GM12878 (cell line): ENCODE data around the gene CTNNA1. TPM values are rescaled to one million over a fixed set of nuclear protein-coding genes. Genes with fewer than 3 reads are reported as not detected.

Experiments used
- ATAC-seq: fragments of 200-7000 bp; cut with Tn5 transposase; 3 replicates; pipeline ENCODE4 v1.9.1; 2020; ENCODE audit warnings: mild to moderate bottlenecking, moderate library complexity
- BruUV-seq: library from RNA; stranded (reverse); fragments of 400-500 nt; replicated peaks from 2 replicates; lab custom pipeline; 2021; lab: Mats Ljungman, UMichigan
- CTCF ChIA-PET: fragments of 300-600 bp; sonication (Branson Sonifier 250); formaldehyde crosslinking; extraction: SDS; loops from one replicate; lab custom pipeline; 2021; ENCODE audit warnings: inconsistent platforms; lab: Yijun Ruan, JAX
- POLR2A ChIA-PET: fragments of 350-600 bp; formaldehyde crosslinking; extraction: SDS; loops from one replicate; lab custom pipeline; 2021; ENCODE audit warnings: inconsistent platforms; lab: Charles Lee
- RAD21 ChIA-PET: fragments of 300-600 bp; sonication (Branson Sonifier 250); formaldehyde crosslinking; loops from one replicate; lab custom pipeline; 2023; ENCODE audit warnings: antibody characterized with exemption; ENCODE audit not compliant: unreplicated experiment; lab: Charles Lee
- SMC1A ChIA-PET: fragments of 300-600 bp; sonication (Branson Sonifier 250); formaldehyde crosslinking; loops from one replicate; lab custom pipeline; 2023; ENCODE audit not compliant: unreplicated experiment, uncharacterized antibody; lab: Charles Lee
- DNase-seq: peaks from one replicate; pipeline ENCODE4 v3.0.0-alpha.2; 2011; ENCODE audit warnings: low read depth, low spot score
- FAIRE-seq: peaks from 3 replicates; lab custom pipeline; 2011; peaks lifted over from hg19 to GRCh38; lab: Jason Lieb, UNC
- H2AFZ ChIP-seq: 2 replicates; pipeline ENCODE4 v1.6.0; 2011; ENCODE audit warnings: low read depth, low read length, control low read depth; ENCODE audit not compliant: control insufficient read depth
- H3K27ac ChIP-seq: 2 replicates; pipeline ENCODE4 v1.5.1; 2011; ENCODE audit warnings: control low read depth; ENCODE audit not compliant: control insufficient read depth, insufficient read depth
- H3K27me3 ChIP-seq, 2 experiments: replicated peaks in 1 of 2; 2 replicates each; pipeline versions ENCODE4 v1.6.0 to v1.6.1; 2011; ENCODE audit warnings: low read length in 1 of 2; ENCODE audit not compliant: control insufficient read depth in 2 of 2, insufficient read depth in 2 of 2
- H3K36me3 ChIP-seq, 2 experiments: 2 replicates each; pipeline ENCODE4 v1.5.1; 2011; ENCODE audit warnings: low read length in 1 of 2; ENCODE audit not compliant: control insufficient read depth in 2 of 2, insufficient read depth in 2 of 2
- H3K4me1 ChIP-seq: 2 replicates; pipeline ENCODE4 v1.6.1; 2011; ENCODE audit warnings: mild to moderate bottlenecking, low read length, moderate library complexity, mixed read lengths; ENCODE audit not compliant: control insufficient read depth, insufficient read depth
- H3K4me2 ChIP-seq: 2 replicates; pipeline ENCODE4 v1.6.0; 2011; ENCODE audit warnings: control low read depth; ENCODE audit not compliant: control insufficient read depth, insufficient read depth
- H3K4me3 ChIP-seq: fragments of 200-600 bp; sonication (generic); 2 replicates; pipeline ENCODE4 v1.5.1; 2016
- H3K79me2 ChIP-seq: 2 replicates; pipeline ENCODE4 v1.6.0; 2011; ENCODE audit warnings: low read length; ENCODE audit not compliant: control insufficient read depth, insufficient read depth
- H3K9ac ChIP-seq: 2 replicates; pipeline ENCODE4 v1.8.0; 2011; ENCODE audit warnings: low read length, control low read depth, mixed read lengths; ENCODE audit not compliant: control insufficient read depth, insufficient read depth
- H3K9me3 ChIP-seq: replicated peaks from 3 replicates; pipeline ENCODE4 v1.5.1; 2011; ENCODE audit warnings: mild to moderate bottlenecking, low read length; ENCODE audit not compliant: control insufficient read depth, insufficient read depth
- H4K20me1 ChIP-seq: 2 replicates; pipeline ENCODE4 v1.6.0; 2011; ENCODE audit not compliant: control insufficient read depth, insufficient read depth
- CREM ChIP-seq: IDR thresholded peaks from 2 replicates; pipeline ENCODE4 v1.6.1; 2014; ENCODE audit warnings: antibody characterized with exemption, low read depth
- CUX1 ChIP-seq: IDR thresholded peaks from 2 replicates; pipeline ENCODE4 v1.6.1; 2012; ENCODE audit warnings: improper control_type of control experiment, low read depth, low read length; ENCODE audit not compliant: insufficient replicate concordance
- HCFC1 ChIP-seq: fragments of 150-350 bp; IDR thresholded peaks from 2 replicates; pipeline ENCODE4 v1.6.1; 2014; ENCODE audit warnings: low read length
- IRF4 ChIP-seq: IDR thresholded peaks from 2 replicates; pipeline ENCODE4 v1.6.1; 2011; ENCODE audit warnings: low read depth, low read length
- KAT2A ChIP-seq: conservative IDR thresholded peaks from 2 replicates; pipeline ENCODE4 v1.6.1; 2011; ENCODE audit warnings: low read depth, low read length; ENCODE audit not compliant: control insufficient read depth
- MAX ChIP-seq: IDR thresholded peaks from 2 replicates; pipeline ENCODE4 v1.6.1; 2012; ENCODE audit warnings: low read depth, low read length, improper control_type of control experiment
- MTA3 ChIP-seq: IDR thresholded peaks from 2 replicates; pipeline ENCODE4 v1.6.1; 2012; ENCODE audit warnings: low read length, inconsistent platforms, borderline replicate concordance
- NR2C1 ChIP-seq: fragments of 450-650 bp; IDR thresholded peaks from 2 replicates; pipeline ENCODE4 v1.6.1; 2017; ENCODE audit warnings: antibody characterized with exemption, mild to moderate bottlenecking, moderate library complexity
- REST ChIP-seq: IDR thresholded peaks from 2 replicates; pipeline ENCODE4 v1.6.1; 2012; ENCODE audit warnings: mild to moderate bottlenecking, low read depth, low read length
- SREBF2 ChIP-seq: IDR thresholded peaks from 2 replicates; pipeline ENCODE4 v1.6.1; 2012; ENCODE audit warnings: mild to moderate bottlenecking, low read length
- ZNF217 ChIP-seq: fragments of 450-650 bp; IDR thresholded peaks from 2 replicates; pipeline ENCODE4 v1.6.1; 2017; ENCODE audit warnings: antibody characterized with exemption, mild to moderate bottlenecking
- WGBS: methylation state at CpG from one replicate; pipeline ENCODE4 v1.1.6; 2016; ENCODE audit warnings: low lambda C conversion rate; ENCODE audit not compliant: insufficient replicate concordance, insufficient coverage; ENCODE audit errors: missing lambda C conversion rate; 5-methylcytosine and 5-hydroxymethylcytosine counted together
- in situ Hi-C: fragments of 300-500 bp; cut with MboI; formaldehyde crosslinking; loops from 9 replicates; pipeline ENCODE4 v1.14.3; 2018; ENCODE audit warnings: mixed read lengths
- intact Hi-C: fragments of 100-400 bp; cut with micrococcal nuclease; formaldehyde crosslinking; loops from one replicate; pipeline ENCODE4 v1.14.2; 2022; ENCODE audit not compliant: unreplicated experiment
- polyA plus RNA-seq, 11 experiments: library from polyadenylated mRNA; depleted of rRNA in 4 of 11; unstranded in 6 of 11; stranded (reverse) in 5 of 11; fragments of >200 nt; fragmentation: Nextera tagmentation in 4 of 11; fragmentation: Illumina TruSeq in 1 of 11; extraction: Ambion mirVana in 4 of 11; extraction: Trizol in 1 of 11; gene quantifications; 1 replicate in 1 of 11; 2 replicates in 10 of 11; pipeline versions ENCODE4 v1.2.1 to v1.2.3, GENCODE V29; 2011 to 2016; ENCODE audit warnings: inconsistent platforms in 2 of 11, missing spikeins in 2 of 11, low read depth in 1 of 11
- total RNA-seq, 4 experiments: library from RNA; depleted of rRNA in 3 of 4; stranded (reverse); fragments of >200 nt in 3 of 4; fragmentation: Illumina TruSeq in 1 of 4; extraction: Trizol in 1 of 4; gene quantifications; 2 replicates each; pipeline versions ENCODE4 v1.2.1 to v1.2.3, GENCODE V29; 2013 to 2021
- TF ChIP-seq, protein P1 (sequence below): IDR thresholded peaks from 2 replicates; pipeline ENCODE4 v1.6.1; 2011; ENCODE audit warnings: low read depth, low read length, improper control_type of control experiment, borderline replicate concordance
- TF ChIP-seq, protein P2 (sequence below), 3 experiments: IDR thresholded peaks in 2 of 3; conservative IDR thresholded peaks in 1 of 3; 2 replicates each; pipeline ENCODE4 v1.5.1; 2011; ENCODE audit warnings: low read depth in 3 of 3, low read length in 3 of 3, mild to moderate bottlenecking in 3 of 3, control low read depth in 2 of 3, moderate library complexity in 2 of 3, inconsistent platforms in 1 of 3, mixed read lengths in 1 of 3; ENCODE audit not compliant: control insufficient read depth in 2 of 3, insufficient read depth in 1 of 3; ENCODE audit errors: extremely low read depth in 1 of 3

CTNNA1 gene
- total and polyA plus RNA-seq, 10 of the 15 experiments (the other 5 are each of a cell fraction or from before 2014, with no cell fraction given) = 32.6 to 104 (median 57.7) TPM

GRCh38 chr5:138968601-138969000 lies 215.4 kb downstream of the CTNNA1 start:
- in situ Hi-C loops = no loop called here
- no peak overlapping the region for H3K9ac ChIP-seq
- no peaks in the 10 kb centered on the region for H3K9me3 ChIP-seq
- H3K4me1 ChIP-seq = no peaks in the 10 kb centered on the region
- SMC1A ChIA-PET = no interaction called here
- no peak overlapping the region for H3K4me3 ChIP-seq
- H3K27ac ChIP-seq = no peak overlapping the region
- CTCF ChIA-PET = no interaction called here
- no peak for ATAC-seq
- no TSS peak for BruUV-seq
- H4K20me1 ChIP-seq = no peaks in the 10 kb centered on the region
- peaks cover 0 to 6% of the 10 kb centered on the region in 2 experiments; a peak in 1 of 4 replicates for H3K36me3 ChIP-seq
- 98% methylated on average over 4 of the region's 4 CpGs for WGBS
- no peaks in the 10 kb centered on the region for H3K79me2 ChIP-seq
- no peaks in the 10 kb centered on the region for H3K27me3 ChIP-seq
- intact Hi-C loops = no loop called here
- no peak overlapping the region for H3K4me2 ChIP-seq
- POLR2A ChIA-PET = no interaction called here
- H2AFZ ChIP-seq = no peak overlapping the region
- no peak for FAIRE-seq
- RAD21 ChIA-PET = no interaction called here
- no peak for DNase-seq
- TF ChIP-seq CUX1 = no peak
- TF ChIP-seq NR2C1 = no peak
- no peak for TF ChIP-seq CREM
- TF ChIP-seq, protein P1, sequence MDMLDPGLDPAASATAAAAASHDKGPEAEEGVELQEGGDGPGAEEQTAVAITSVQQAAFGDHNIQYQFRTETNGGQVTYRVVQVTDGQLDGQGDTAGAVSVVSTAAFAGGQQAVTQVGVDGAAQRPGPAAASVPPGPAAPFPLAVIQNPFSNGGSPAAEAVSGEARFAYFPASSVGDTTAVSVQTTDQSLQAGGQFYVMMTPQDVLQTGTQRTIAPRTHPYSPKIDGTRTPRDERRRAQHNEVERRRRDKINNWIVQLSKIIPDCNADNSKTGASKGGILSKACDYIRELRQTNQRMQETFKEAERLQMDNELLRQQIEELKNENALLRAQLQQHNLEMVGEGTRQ = no peak
- no peak for TF ChIP-seq ZNF217
- no peak for TF ChIP-seq MAX
- no peak for TF ChIP-seq IRF4
- no peak for TF ChIP-seq SREBF2
- no peak for TF ChIP-seq MTA3
- TF ChIP-seq KAT2A = no peak
- no peak for TF ChIP-seq HCFC1
- TF ChIP-seq, protein P2, sequence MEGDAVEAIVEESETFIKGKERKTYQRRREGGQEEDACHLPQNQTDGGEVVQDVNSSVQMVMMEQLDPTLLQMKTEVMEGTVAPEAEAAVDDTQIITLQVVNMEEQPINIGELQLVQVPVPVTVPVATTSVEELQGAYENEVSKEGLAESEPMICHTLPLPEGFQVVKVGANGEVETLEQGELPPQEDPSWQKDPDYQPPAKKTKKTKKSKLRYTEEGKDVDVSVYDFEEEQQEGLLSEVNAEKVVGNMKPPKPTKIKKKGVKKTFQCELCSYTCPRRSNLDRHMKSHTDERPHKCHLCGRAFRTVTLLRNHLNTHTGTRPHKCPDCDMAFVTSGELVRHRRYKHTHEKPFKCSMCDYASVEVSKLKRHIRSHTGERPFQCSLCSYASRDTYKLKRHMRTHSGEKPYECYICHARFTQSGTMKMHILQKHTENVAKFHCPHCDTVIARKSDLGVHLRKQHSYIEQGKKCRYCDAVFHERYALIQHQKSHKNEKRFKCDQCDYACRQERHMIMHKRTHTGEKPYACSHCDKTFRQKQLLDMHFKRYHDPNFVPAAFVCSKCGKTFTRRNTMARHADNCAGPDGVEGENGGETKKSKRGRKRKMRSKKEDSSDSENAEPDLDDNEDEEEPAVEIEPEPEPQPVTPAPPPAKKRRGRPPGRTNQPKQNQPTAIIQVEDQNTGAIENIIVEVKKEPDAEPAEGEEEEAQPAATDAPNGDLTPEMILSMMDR (IDR thresholded peaks at IDR 0.05 in 2 of 3, conservative IDR thresholded peaks at IDR 0.05 in 1 of 3; ENCODE audit: control insufficient read depth in 2 of 3, extremely low read depth in 1 of 3, insufficient read depth in 1 of 3, low read depth in 3 of 3, low read length in 3 of 3) = no peak
- TF ChIP-seq REST = no peak
